Transverse colon (tissue), 4 donors: ENCODE results near the gene ILKAP. TPM values are rescaled to one million over a fixed set of nuclear protein-coding genes. Genes with fewer than 3 reads are reported as not detected.

Experiments used
- DNase-seq: peaks from one replicate; pipeline ENCODE4 v3.0.0-alpha.2; 2019
- H3K27ac ChIP-seq, 4 donors: fragments of 200-600 bp; sonication (generic); 2 replicates each; pipeline ENCODE4 v1.5.1; 2016 to 2018; ENCODE audit warnings: inconsistent platforms in 4 of 4
- H3K27me3 ChIP-seq: fragments of 200-600 bp; sonication (generic); 2 replicates; pipeline ENCODE4 v1.5.1; 2017; ENCODE audit warnings: inconsistent platforms
- H3K36me3 ChIP-seq, 4 donors: fragments of 200-600 bp; sonication (generic); 2 replicates each; pipeline ENCODE4 v1.5.1; 2017 to 2019; ENCODE audit warnings: inconsistent platforms in 4 of 4
- H3K4me1 ChIP-seq, 4 donors: fragments of 200-600 bp; sonication (generic); 2 replicates each; pipeline ENCODE4 v1.5.1; 2017 to 2020; ENCODE audit warnings: inconsistent platforms in 4 of 4
- H3K4me3 ChIP-seq, 4 donors: fragments of 200-600 bp; sonication (generic); 1 replicate in 1 of 4; 2 replicates in 3 of 4; pipeline versions ENCODE4 v1.5.1 to v1.6.1; 2017 to 2019; ENCODE audit warnings: inconsistent platforms in 4 of 4
- H3K9me3 ChIP-seq, 2 donors: fragments of 200-600 bp; sonication (generic); 2 replicates each; pipeline ENCODE4 v1.5.1; 2017 to 2019; ENCODE audit warnings: inconsistent platforms in 2 of 2
- EP300 ChIP-seq: sonication (generic); formaldehyde crosslinking; IDR thresholded peaks from one replicate; pipeline ENCODE4 v1.6.1; 2017; ENCODE audit warnings: antibody characterized with exemption, low read depth
- POLR2A ChIP-seq: fragments of 450-650 bp; IDR thresholded peaks from one replicate; pipeline ENCODE4 v1.6.1; 2016; ENCODE audit warnings: antibody characterized with exemption, mild to moderate bottlenecking, moderate library complexity
- POLR2AphosphoS5 ChIP-seq, 3 donors: sonication (generic); formaldehyde crosslinking; IDR thresholded peaks; one replicate each; pipeline ENCODE4 v1.6.1; 2016; ENCODE audit warnings: antibody characterized with exemption in 3 of 3
- WGBS, 2 donors: methylation state at CpG; one replicate each; pipeline ENCODE4 v1.1.5; 2018; ENCODE audit warnings: low coverage in 1 of 2; 5-methylcytosine and 5-hydroxymethylcytosine counted together
- in situ Hi-C, 4 donors: fragments of 200-750 bp; cut with MboI; loops; one replicate each; pipeline versions ENCODE4 v1.15.0 to v1.15.1; 2017; ENCODE audit warnings: low sequenced_read_pairs in 3 of 4, low pct_ligation_motif_present in 1 of 4, low pct_unique_long_range_greater_than_20kb in 1 of 4
- intact Hi-C: fragments of 100-400 bp; cut with DNase I; formaldehyde crosslinking; loops from one replicate; pipeline ENCODE4 v1.15.1; 2023; ENCODE audit warnings: low total_unique reads
- total RNA-seq, 4 donors: library from RNA; depleted of rRNA; stranded (reverse); fragments of >200 nt; gene quantifications; one replicate each; pipeline ENCODE4 v1.1.0, GENCODE V29; 2016
- TF ChIP-seq, protein P1 (sequence below), 5 experiments: fragments of 200-600 bp in 3 of 5; fragments of 450-650 bp in 2 of 5; sonication (generic) in 3 of 5; IDR thresholded peaks; 1 replicate in 2 of 5; 2 replicates in 3 of 5; pipeline ENCODE4 v1.5.1; 2016 to 2017; ENCODE audit warnings: antibody characterized with exemption in 5 of 5, inconsistent platforms in 3 of 5, mild to moderate bottlenecking in 2 of 5, moderate library complexity in 1 of 5

The ILKAP gene
- total RNA-seq, 4 donors from 2014 or later = 16.3 to 40.0 (median 32.1) TPM

DNA sequence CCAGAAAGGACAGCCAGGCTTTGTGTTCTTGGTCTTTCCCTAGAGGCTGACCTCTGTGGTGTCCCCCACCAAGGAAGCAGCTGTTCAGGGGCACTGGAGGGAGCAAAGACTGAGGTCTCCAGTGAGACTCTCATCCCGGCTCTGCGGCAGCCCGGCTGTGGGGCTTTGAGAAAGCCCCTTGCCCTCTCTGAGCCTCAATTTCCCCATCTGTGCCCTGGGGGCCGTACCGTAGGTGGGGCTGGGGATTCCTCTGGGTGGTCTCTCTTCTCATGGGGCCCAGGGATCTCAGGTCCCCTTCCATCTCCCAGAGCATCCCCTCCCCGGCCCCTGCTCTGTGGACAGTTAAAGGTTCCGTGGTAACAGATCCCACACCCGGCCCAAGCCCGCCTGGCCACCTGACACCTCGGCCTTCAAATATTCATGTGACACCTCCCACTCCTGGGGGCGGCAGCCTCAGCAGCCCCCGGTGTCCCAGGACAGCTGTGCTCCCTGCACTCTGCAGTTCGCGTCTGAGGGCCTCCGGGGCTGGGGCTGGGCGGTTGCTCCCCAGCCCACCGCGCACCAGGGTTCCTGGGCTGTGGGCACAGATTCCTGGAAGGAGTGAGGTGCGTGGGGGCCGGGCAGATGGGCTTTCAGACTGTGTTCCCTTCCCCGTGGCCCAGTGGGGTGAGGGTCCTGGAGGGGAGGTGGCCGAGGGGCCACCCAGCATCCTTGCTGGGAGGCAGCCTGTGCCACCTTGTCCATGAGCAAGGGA lies 80.1 kb downstream of the ILKAP start:
- intact Hi-C loops = no loop called here
- H3K27ac ChIP-seq = no peak overlapping the region
- peaks cover 8% of the 10 kb centered on the region for H3K27me3 ChIP-seq
- DNase-seq = no peak
- peaks cover 0 to 7% (median 0%) of the 10 kb centered on the region in 4 donors for H3K4me1 ChIP-seq
- H3K4me3 ChIP-seq = no peak overlapping the region
- no peaks in the 10 kb centered on the region for H3K9me3 ChIP-seq
- 83% methylated on average over 15 of the region's 22 CpGs; no CpG with 5 or more reads in 1 of the 2 donors for WGBS, 2 donors
- TF ChIP-seq EP300 = no peak
- TF ChIP-seq, protein P1, sequence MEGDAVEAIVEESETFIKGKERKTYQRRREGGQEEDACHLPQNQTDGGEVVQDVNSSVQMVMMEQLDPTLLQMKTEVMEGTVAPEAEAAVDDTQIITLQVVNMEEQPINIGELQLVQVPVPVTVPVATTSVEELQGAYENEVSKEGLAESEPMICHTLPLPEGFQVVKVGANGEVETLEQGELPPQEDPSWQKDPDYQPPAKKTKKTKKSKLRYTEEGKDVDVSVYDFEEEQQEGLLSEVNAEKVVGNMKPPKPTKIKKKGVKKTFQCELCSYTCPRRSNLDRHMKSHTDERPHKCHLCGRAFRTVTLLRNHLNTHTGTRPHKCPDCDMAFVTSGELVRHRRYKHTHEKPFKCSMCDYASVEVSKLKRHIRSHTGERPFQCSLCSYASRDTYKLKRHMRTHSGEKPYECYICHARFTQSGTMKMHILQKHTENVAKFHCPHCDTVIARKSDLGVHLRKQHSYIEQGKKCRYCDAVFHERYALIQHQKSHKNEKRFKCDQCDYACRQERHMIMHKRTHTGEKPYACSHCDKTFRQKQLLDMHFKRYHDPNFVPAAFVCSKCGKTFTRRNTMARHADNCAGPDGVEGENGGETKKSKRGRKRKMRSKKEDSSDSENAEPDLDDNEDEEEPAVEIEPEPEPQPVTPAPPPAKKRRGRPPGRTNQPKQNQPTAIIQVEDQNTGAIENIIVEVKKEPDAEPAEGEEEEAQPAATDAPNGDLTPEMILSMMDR (IDR thresholded peaks at IDR 0.05) = no peak
- no peak for TF ChIP-seq POLR2AphosphoS5 (IDR thresholded peaks at IDR 0.05)
- TF ChIP-seq POLR2A = no peak
- in situ Hi-C loops = no loop called here
- no peaks in the 10 kb centered on the region for H3K36me3 ChIP-seq

DNA sequence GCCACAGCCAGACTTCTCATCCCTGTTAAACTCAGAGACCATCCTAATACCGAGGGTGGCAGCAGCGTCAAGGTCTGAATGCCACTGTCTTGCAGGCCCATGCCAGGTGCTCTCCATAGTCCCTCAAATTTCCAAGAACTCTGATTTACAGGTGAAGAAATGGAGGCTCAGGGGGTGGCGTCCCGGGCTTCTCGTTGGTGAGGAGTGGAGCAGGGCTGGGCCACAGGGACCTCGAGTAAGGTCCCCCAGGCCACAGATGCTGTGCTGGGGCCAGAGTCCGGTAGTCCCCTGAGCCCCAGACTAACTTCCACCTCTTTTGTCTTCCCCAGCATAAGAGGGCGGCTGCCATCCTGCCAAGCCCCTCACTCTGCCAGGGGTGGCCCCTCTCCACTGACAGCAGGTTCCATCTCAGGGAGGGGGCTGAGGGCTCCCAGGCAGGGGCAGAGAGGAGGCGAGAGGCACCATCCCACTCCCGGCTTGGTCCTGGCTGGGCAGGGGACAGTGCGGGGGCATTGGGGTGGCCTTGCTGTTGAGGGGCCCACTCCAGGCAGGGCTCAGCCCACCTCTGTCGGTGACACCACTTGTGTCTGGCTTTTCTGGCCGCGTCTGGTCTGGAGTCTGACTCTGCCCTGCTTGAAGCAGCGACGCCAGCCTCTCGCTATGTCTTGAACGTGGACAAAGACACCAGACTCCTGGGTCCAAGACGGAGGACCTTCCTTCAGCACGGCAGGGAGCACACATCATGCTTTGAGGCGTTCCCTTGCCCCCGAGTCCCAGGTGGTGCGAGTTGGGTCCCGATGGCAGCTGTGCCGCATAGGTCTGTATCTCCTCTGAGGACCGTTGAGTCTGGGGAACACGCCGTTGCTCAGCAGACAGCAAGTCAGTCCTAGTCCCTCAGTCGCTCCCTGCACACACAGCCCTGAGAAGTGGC lies 80.9 kb downstream of the ILKAP start:
- 81% methylated on average over 26 of the region's 29 CpGs; no CpG with 5 or more reads in 1 of the 2 donors for WGBS, 2 donors

DNA sequence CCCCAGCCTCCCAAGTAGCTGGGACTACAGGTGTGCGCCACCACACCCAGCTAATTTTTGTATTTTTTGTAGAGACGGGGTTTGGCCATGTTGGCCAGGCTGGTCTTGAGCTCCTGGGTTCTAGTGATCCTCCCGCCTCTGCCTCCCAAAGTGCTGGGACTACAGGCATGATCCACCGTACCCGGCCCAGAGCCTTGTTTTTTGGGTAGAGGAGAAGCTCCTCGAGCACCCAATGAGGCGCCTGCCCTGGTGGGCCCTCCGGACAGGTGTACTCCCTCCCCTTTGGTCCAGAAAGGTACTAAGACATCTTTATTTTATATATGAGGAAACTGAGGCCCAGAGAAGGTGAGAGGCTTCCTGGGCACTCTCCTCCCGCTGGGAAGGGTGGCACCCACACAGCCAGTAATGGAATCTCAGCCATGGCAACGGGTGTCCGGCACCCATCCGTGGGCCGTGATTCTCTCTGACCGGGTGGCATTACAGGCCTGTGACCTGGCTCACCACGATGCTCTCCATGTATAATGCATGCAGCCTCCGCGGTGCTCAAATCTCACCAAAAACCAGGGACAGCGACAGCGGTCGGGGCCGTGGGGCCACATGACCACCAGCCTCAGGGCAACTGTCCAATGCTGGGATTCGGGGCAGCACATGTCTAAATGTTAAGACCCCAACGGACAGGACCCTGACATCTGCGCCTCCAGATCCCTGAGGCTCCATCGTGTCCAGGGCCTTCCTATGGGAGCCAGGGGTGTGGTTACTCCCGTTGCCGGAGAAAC lies 81.8 kb downstream of the ILKAP start:
- Histone ChIP-seq H3K4me3 (no peak overlapping the region), H3K27me3 (peaks cover 8% of the 10 kb centered on the region), H3K36me3 (no peaks in the 10 kb centered on the region), H3K27ac (no peak overlapping the region), H3K9me3 (no peaks in the 10 kb centered on the region), H3K4me1 (no peaks in the 10 kb centered on the region)
- in situ Hi-C loops = no loop called here
- no peak for DNase-seq
- TF ChIP-seq, protein P1 (IDR thresholded peaks at IDR 0.05) = no peak
- intact Hi-C loops = no loop called here
- 80 to 83% methylated on average over 2 to 25 of the region's 27 CpGs for WGBS, 2 donors

More for the DNA sequence above, 80.9 kb downstream of the ILKAP start:
- no peaks in the 10 kb centered on the region for H3K36me3 ChIP-seq
- peaks cover 8% of the 10 kb centered on the region for H3K27me3 ChIP-seq
- in situ Hi-C loops (no loop called here), intact Hi-C loops (no loop called here)
- peaks cover 0 to 6% (median 0%) of the 10 kb centered on the region in 4 donors for H3K4me1 ChIP-seq
- TF ChIP-seq POLR2A (no peak), EP300 (no peak), POLR2AphosphoS5 (IDR thresholded peaks at IDR 0.05) (no peak)
- TF ChIP-seq, protein P1 (IDR thresholded peaks at IDR 0.05) = no peak
- no peak overlapping the region for H3K4me3 ChIP-seq
- DNase-seq = no peak
- H3K9me3 ChIP-seq = no peaks in the 10 kb centered on the region
- H3K27ac ChIP-seq = no peak overlapping the region
